Measurements from ENCODE around the gene DGKB.

Gene DGKB

GRCh38 chr7:14206121-14206520, 696.4 kb downstream of the DGKB start:
- no peak for DNase-seq (ENCODE audit: low spot score)

DNA sequence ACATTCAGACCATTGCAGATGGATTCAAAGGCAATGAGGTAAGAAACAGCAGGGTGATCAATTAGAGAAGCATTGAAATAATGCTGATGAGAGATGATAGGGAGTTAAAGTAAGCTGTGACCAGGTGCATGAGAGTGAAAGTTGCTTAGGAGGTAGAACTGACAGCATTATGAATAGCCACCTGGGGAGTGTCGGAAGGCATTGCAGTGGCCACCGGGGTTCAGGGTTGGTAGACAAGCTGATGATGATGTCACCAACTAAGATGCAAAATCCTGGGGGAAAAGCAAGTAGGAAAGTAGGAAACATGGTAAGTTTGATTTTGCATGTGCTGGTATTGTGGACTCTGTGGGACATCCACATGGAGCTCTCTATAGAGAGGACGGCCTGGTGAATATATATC, 701.2 kb downstream of the DGKB start:
- DNase-seq (ENCODE audit: low spot score), result no peak

GRCh38 chr7:14199336-14199735, 703.2 kb downstream of the DGKB start:
- no peak for DNase-seq (ENCODE audit: low spot score)

DNA sequence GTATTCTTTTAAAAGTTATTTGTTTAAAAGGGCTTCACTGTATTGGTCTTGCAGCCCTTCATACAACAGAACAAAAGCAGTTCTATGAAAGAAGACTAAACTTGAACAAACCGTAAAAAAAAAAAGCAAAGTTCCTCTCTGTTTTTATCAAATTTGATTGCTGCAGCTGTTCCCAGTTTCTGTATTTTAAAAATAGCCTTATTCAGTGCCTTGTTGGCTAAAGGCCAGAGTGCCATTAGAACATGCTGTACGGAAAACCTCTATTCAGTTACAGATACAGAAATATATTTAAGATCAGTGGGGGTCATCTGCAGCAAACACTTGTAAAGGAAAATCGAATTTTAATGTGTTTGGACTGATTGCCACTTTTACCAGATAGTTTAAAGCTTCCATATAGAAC, 705.3 kb downstream of the DGKB start:
- DNase-seq (ENCODE audit: low spot score), result peak; percentile 53

DNA sequence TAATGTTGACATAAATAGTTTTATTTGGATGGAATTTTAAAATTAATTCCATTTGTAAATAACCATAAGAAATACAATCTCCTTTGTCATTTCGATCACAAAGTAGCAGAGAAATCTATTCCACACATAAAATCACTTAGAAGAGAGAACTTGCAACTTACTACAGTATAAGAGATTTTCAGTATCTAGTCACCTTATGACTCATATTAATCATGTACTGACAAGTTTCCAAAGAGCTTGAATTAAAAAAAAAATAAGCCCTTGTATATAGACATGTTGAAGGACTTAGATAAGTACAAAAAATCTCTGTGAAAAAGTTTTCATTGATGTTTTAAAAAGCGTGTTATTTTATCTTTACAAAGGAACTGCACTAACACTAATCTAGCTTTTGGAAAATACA, 706.0 kb downstream of the DGKB start:
- no peak for DNase-seq (ENCODE audit: low spot score)

DNA sequence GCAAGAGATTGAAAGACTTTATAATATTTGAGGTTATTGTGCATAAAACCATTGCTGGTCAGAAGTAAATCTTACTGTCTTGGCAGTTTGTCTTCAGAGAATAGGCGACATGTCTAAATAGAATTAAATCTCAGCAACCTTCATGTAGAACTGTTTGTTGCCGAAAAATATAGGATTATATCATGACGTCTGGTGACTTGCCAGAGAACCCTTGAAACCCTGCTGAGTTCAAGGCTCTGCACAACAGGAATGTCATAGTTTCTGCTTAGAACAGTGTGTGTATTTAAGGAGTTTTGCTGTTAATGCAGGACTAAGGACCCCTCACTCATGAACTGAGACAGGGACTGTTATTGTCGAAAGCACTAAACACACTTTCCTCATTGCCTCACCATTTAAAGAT, 706.7 kb downstream of the DGKB start:
- peak; percentile 36 for DNase-seq (ENCODE audit: low spot score)

- peak; percentile 26 for DNase-seq (ENCODE audit: low spot score)
These were observed 707.5 kb downstream of the DGKB start for GRCh38 chr7:14195079-14195478.

- peak; percentile 66 for DNase-seq (ENCODE audit: low spot score)
These were observed 710.9 kb downstream of the DGKB start for GRCh38 chr7:14191686-14192098.

- DNase-seq (ENCODE audit: low spot score), result no peak
These were observed 718.2 kb downstream of the DGKB start for GRCh38 chr7:14184292-14184864.

DNA sequence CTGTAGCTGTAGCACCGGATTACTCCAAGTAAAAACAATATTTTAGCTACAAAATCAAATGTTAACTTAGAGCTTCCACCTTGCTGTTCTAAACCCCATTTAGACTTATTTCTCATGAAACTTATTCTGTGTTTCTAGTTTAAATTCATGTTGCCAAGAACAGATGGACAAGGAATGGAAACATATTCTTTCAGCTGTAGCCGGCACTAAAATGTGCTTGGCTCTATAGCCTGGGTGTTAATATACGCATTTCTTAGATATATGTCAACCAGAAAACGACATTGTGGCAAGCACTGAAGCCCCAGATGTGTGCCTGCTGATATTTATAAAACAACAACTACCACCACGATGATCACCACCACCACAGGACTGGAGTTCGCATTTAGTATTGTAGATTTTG, 722.8 kb downstream of the DGKB start:
- DNase-seq (ENCODE audit: low spot score), result no peak

- no peak for DNase-seq (ENCODE audit: low spot score)
These were observed 724.7 kb downstream of the DGKB start for GRCh38 chr7:14177876-14178275.

GRCh38 chr7:14170872-14171271, 731.7 kb downstream of the DGKB start:
- DNase-seq (ENCODE audit: low spot score), result no peak

GRCh38 chr7:14158111-14158510, 744.4 kb downstream of the DGKB start:
- no peak for DNase-seq (ENCODE audit: low spot score)

DNA sequence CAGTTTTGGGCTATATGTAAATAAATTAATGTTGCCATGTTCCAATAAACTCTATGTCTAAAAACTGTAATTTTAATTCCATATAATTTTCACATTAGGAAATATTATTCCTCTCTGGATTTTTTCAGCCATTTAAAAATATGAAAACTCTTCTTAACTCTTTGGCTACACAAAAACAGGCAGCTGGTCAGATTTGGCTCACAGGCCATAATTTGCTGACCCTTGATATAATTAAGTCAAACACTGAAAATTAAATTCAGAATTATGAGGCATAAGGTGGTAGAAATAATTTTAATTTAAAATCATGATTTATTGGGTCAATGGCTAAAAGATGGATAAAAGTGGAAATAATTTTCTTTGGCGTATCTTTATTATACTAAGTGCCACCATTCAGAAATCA, 746.1 kb downstream of the DGKB start:
- DNase-seq (ENCODE audit: low spot score), result no peak

GRCh38 chr7:14148974-14149373, 753.6 kb downstream of the DGKB start:
- DNase-seq (ENCODE audit: low spot score), result no peak

- no peak for DNase-seq (ENCODE audit: low spot score)
These were observed 755.0 kb downstream of the DGKB start for GRCh38 chr7:14147532-14147931.

GRCh38 chr7:14144538-14144937, 758.0 kb downstream of the DGKB start:
- no peak for DNase-seq (ENCODE audit: low spot score)

- no peak for DNase-seq (ENCODE audit: low spot score)
These were observed 758.4 kb downstream of the DGKB start for GRCh38 chr7:14144109-14144508.

GRCh38 chr7:14137676-14138075, 764.9 kb downstream of the DGKB start:
- DNase-seq (ENCODE audit: low spot score), result no peak

- DNase-seq (ENCODE audit: low spot score), result no peak
These were observed 768.8 kb downstream of the DGKB start for GRCh38 chr7:14133752-14134151.

- DNase-seq (ENCODE audit: low spot score), result no peak
These were observed 776.6 kb downstream of the DGKB start for GRCh38 chr7:14125998-14126397.

- DNase-seq (ENCODE audit: low spot score), result no peak
These were observed 777.8 kb downstream of the DGKB start for GRCh38 chr7:14124716-14125115.

DNA sequence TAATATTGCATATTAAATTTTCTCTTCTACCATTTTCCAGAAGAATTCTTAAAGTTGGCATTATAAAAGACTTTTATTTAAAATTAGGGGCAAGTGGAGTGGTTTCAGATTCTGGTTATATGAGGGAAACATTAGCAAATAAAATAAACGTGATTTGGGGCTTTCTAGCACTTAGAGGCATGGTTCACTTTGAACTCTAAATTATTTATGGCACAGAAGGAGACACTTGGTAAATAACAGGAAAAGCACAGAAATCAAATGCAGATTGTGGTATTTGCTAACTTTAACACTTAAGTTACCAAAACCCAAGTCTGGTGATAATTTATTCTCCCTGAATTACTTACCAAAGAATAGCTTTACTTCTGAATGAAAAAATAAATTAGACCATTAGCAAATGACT, 778.6 kb downstream of the DGKB start:
- no peak for DNase-seq (ENCODE audit: low spot score)

GRCh38 chr7:14115701-14116100, 786.9 kb downstream of the DGKB start:
- DNase-seq (ENCODE audit: low spot score), result no peak

GRCh38 chr7:14104861-14105260, 797.7 kb downstream of the DGKB start:
- DNase-seq (ENCODE audit: low spot score), result no peak

All from COLO829 (cell line).